ENCODE results near the gene HS3ST5. TPM values are rescaled to one million over a fixed set of nuclear protein-coding genes. Genes with fewer than 3 reads are reported as not detected.
"Not testable (repeated sequence)": the region's sequence is repeated elsewhere in the genome, so short reads cannot be mapped to it uniquely, and the experiment has no call there.

HS3ST5 gene
- total RNA-seq, 1 donor from 2014 or later, result not detected

DNA sequence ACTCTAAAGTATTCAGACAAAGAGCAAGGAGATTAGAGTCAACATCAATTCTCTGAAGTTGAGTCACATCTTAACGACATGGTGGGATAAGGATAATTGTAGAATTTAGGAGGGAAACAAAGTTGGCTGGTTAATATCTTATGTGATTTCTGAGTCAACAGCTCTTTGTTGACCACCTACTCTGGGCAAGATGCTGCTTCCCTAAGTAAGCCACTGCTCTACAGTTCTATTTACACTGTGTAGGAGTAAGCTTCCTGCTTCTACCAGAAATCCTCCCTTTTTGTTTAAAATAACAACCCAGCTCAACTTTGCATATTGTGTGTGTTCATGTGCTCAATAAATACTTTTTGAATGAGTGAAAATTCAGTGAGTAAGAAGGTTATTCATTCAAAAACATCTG, 3.1 kb downstream of the HS3ST5 start:
- DNase-seq (ENCODE audit: extremely low read depth, low read depth, low spot score), result no peak

GRCh38 chr6:114334237-114334636, 8.6 kb downstream of the HS3ST5 start:
- DNase-seq (ENCODE audit: extremely low read depth, low read depth, low spot score), result no peak

GRCh38 chr6:114327074-114327473, 15.7 kb downstream of the HS3ST5 start:
- no peak for DNase-seq (ENCODE audit: extremely low read depth, low read depth, low spot score)

DNA sequence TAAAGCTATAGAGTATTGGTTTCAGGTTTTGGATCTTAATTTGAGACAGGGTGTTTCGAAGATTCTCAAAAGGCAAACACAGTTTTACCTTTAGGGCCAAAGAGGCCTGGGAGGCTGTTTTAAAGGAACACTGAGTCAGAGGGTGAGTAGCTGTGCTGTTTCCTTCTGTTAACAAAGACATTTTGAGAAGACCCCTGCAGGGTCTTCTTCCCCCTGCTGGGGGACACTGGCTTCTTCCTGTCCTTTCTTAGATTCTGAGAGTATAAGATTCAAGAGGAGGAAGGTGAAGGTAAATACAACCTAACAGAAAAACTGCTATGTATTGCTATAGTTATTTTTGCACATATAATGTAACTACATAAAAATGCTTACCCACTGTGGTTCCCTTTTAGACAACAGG, 19.0 kb downstream of the HS3ST5 start:
- DNase-seq (ENCODE audit: extremely low read depth, low read depth, low spot score), result no peak

DNA sequence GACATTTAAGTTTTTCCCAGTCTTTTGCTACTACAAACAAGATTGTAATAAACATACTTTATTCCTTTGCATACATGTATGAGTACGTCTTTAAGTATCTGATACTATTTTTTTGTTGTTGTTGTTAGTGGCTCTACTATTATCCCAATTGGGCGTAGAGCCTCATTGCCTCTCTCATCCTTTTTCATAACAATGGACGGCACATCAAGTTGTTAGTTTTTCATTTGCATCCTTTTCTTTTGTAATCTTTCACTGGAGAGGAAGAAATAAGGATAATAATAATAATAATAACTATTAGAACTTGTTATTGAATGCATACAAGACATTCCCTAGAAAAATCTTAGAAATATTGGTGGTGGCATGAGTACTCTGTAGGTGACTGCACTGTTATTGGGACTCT, 23.1 kb downstream of the HS3ST5 start:
- DNase-seq (ENCODE audit: extremely low read depth, low read depth, low spot score), result no peak

DNA sequence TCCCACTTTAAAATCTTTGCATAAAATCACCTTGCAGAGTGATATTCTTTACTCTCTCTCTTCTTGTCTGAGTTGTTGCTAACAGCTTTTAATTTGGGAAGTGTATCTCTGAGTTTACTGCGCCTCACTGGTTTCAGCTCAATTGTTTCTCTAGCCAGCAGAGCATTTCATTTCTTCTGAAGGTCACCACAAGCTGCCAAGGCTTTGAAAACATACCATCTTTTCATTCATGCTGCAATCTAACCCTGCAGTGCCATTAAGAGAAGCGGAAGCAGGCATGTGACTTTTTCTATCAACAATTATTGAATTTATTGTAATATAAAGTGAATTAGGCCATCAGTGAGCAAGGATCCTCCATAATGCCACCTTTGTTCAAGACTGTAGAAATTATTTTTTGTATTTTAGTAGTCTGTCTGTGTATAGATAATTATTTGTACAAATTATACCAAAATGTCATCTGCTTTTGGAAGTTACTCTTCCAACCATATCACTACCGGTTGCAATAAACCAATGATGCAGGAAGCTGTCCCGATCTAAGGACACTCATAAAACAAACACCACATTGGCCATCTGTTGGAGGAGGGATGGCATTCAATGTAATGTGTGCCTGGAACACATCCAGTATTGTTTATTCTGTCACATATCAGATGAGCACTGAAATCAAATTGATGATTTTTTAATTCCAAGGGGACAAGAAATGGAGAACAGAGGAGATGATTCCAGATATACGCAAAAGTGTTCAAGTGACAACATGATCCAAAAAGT, 26.8 kb downstream of the HS3ST5 start:
- DNase-seq (ENCODE audit: extremely low read depth, low read depth, low spot score), result no peak

DNA sequence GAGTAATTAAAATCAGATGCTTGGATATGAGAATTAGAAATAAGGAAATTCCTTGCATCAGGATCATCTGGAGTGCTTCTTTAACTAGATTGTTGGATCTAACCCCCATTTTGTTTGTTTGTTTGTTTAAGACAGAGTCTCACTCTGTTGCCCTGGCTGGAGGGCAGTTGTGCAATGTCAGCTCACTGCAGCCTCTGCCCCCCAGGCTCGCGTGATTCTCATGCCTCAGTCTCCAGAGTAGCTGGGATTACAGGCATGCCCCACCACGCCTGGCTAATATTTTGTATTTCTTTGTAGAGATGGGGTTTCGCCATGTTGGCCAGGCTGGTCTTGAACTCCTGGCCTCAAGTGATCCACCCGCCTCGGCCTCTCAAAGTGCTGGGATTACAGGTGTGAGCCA, 29.0 kb downstream of the HS3ST5 start:
- DNase-seq (ENCODE audit: extremely low read depth, low read depth, low spot score), result not testable (repeated sequence)

DNA sequence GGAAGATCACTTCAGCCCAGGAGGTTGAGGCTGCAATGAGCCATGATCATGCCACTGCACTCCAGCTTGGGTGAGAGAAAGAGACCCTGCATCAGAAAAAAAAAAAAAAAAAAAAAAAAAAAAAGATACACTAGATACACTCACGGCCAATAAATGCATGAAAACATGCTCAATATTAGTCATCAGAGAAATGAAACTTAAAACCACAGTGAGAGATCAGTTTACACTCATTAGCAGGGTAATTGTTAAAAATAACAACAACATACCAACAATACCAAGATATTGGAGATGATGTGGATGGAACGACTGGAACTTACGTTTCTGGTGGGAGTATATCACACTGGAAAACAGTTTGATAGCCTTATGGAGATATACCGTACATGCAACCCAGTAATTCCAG, 29.9 kb downstream of the HS3ST5 start:
- no peak for DNase-seq (ENCODE audit: extremely low read depth, low read depth, low spot score)

DNA sequence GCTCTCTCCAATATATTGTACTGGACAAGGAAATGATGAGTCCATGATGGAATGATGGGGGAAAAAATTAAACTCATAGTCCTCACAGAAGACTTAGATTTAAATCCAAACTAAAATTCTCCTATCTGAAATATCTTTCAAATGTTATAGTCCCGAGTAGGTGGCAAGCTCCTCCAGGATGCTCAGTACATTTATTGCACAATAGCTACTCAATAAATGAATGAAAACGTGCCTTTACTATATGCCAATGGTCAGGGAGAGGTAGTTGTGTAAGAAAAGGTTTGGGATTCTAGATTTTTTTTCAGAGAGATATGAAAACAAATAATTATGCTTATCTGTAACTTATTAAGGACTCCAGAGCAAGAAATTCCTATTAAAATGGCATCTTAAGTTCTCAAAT, 32.8 kb downstream of the HS3ST5 start:
- DNase-seq (ENCODE audit: extremely low read depth, low read depth, low spot score), result no peak

DNA sequence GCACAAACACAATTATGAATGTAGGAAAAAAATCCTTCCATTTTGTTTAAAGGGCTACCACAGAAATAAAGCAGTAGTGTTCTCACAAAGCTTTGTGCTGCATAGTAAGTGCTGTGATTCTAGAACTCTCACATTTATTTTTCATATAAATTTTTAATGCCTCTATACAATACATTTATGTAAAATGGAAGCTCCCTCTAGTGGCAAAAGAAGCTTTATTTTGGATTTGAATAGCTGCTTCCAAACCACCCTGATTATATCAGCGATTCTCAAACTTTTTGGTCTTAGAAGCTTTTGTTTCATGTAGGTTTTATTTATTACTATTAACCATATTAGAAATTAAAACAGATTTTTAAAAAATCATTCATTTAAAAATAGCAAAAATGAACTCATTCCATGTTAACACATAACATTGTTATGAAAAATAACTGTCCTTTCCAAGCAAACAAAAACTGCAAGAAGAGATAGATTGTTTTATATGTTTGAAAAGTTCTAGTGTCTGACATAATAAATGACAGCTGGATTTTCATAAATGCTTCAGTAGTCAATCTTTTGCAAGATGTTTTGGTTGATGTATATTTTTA, 38.4 kb downstream of the HS3ST5 start:
- peak; percentile 1 for DNase-seq (ENCODE audit: extremely low read depth, low read depth, low spot score)

- no peak for DNase-seq (ENCODE audit: extremely low read depth, low read depth, low spot score)
These were observed 41.1 kb downstream of the HS3ST5 start for GRCh38 chr6:114301596-114302219.

DNA sequence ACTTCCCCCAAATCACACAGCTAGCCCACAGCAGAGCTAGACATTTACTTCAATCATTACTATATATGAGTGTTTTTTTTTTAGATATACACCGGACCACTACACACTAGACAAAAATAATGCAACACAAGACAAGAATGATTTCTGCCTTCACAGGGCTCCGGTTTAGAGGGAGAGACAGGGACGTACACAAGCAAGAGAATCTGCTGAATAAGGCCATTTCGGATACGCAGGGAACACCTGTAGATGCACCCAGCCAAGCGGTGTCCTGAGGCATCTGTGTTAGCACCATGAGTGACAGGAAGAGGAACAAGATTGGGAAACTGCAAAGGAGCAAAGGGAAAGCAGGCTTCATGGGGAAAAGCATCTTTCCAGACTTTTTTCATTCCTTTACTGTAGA, 45.7 kb downstream of the HS3ST5 start:
- no peak for DNase-seq (ENCODE audit: extremely low read depth, low read depth, low spot score)

DNA sequence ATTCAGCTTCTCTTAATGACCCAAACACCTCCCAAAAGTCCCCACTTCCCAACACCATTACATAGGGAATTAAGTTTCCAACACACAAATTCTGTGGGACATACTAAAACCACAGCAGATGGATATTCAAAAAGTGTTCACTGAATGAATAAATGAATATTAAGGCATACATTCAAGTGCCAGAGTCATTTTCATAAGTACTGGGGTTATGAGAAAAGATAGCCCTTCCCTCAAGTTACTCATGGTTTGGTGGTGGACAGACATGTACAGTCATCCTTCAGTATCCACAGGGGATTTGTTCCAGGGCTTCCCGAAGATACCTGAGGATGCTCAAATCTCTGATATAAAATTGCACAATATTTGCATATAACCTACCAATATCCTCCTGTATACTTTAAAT, 50.4 kb downstream of the HS3ST5 start:
- DNase-seq (ENCODE audit: extremely low read depth, low read depth, low spot score), result no peak

DNA sequence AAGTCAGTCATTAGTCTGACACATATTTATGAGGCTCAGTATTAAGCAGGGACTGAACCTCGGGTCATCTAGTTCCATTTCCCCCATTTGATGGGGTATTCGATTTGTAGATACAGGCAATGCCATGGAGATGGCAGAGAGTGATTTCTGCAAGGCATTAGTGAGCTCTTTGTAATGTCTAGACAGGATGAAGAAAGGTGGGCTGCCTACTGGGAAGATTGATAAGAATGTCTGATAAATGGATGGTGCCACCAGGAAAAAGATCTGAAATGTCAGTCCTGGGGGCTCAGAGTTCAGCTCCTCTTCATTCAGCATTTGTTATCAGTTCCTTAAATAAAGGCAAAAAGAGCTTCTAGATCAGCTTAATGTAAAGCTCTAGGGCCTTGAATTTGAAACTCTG, 51.4 kb downstream of the HS3ST5 start:
- no peak for DNase-seq (ENCODE audit: extremely low read depth, low read depth, low spot score)

- DNase-seq (ENCODE audit: extremely low read depth, low read depth, low spot score), result no peak
These were observed 52.0 kb downstream of the HS3ST5 start for GRCh38 chr6:114290864-114291263.

- no peak for DNase-seq (ENCODE audit: extremely low read depth, low read depth, low spot score)
These were observed 53.9 kb downstream of the HS3ST5 start for GRCh38 chr6:114288701-114289495.

GRCh38 chr6:114287461-114287860, 55.4 kb downstream of the HS3ST5 start:
- no peak for DNase-seq (ENCODE audit: extremely low read depth, low read depth, low spot score)

GRCh38 chr6:114286211-114286610, 56.6 kb downstream of the HS3ST5 start:
- DNase-seq (ENCODE audit: extremely low read depth, low read depth, low spot score), result no peak

DNA sequence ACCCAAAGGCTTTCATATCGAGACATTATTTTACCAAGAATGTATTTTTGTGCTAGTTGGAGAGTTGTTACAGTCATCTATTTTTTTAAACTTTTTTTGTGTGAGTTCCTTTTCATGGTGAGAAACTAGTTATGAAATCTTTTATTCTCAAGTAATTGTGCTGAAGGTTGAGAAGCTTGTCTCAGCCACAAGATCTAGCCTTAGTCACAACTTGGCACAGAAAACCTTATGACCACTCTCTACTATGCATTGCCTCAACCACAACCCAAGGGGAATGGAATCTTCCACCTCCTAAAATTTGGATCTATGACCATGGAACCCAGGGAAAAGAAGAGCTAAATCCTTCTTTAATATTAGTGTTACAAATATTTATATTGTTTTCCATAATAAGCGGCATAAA, 58.5 kb downstream of the HS3ST5 start:
- no peak for DNase-seq (ENCODE audit: extremely low read depth, low read depth, low spot score)

DNA sequence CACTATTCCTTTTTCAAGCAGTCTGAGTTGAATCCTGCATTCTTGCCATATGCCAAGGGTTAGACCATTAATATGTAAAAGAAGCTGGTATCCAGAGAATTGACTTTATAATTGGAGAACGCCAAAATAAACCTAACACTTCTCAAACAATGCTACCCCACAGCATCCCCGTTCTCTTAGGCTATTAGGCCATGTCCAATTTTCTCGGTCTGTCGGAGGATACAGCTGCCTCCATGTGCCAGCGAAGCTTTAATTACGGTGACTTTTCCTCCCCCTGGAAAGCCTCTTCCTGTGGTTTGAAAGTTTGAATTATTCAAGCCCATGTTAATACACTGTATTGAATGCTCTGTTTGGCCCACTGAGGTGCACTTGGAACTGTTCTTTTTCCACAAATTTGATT, 60.5 kb downstream of the HS3ST5 start:
- no peak for DNase-seq (ENCODE audit: extremely low read depth, low read depth, low spot score)

DNA sequence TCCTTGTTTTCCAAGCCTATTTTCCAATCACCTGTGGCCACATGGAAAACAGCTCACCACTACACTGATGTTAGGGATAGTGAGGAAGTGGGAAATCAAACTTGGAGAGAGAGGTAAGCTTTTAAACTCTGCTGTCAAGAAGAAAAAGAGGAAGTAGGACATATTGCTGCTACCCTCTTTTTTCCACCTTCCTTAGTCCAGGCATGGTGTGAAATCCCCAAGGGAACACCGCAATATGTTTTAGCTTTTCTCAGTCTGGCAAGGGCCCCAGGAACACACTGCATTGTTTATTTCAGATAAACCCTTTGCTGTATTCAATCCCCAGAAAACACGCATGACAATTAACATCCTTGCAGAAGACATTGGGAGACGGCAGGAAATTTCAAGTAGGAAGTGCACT, 61.3 kb downstream of the HS3ST5 start:
- no peak for DNase-seq (ENCODE audit: extremely low read depth, low read depth, low spot score)

Measured in glomerular endothelial cell (primary cell).